ENCODE results near the gene RBPMS2.

The RBPMS2 gene

DNA sequence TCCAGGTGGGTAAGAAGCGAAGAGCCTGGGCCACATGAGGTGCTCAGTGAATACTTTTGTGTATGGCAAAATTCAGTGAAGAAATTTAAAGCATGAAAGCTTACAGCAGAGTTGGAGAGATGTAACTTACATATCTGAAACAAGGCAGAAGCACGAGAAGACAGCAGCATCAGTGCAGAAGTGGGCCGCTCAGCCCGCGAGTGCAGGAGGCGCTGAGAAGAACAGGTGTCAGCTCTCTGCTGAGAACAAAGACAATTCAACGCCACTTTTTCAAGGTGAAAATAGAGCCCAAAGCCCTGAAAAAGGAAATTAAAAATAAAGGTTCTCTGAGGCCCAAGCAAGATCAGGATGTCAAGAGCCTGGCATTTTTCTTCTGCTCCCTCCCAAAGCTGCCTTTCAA, 58.3 kb downstream of the RBPMS2 start:
- DNase-seq (ENCODE audit: low spot score) = no peak
- no peak for TF ChIP-seq CTCF (IDR thresholded peaks at IDR 0.05; ENCODE audit: extremely low read depth, insufficient read depth, missing control alignments)
- in situ Hi-C loops (cut with MboI; ENCODE audit: low pct_unique_long_range_greater_than_20kb, low sequenced_read_pairs, unreplicated experiment) = no loop called here

DNA sequence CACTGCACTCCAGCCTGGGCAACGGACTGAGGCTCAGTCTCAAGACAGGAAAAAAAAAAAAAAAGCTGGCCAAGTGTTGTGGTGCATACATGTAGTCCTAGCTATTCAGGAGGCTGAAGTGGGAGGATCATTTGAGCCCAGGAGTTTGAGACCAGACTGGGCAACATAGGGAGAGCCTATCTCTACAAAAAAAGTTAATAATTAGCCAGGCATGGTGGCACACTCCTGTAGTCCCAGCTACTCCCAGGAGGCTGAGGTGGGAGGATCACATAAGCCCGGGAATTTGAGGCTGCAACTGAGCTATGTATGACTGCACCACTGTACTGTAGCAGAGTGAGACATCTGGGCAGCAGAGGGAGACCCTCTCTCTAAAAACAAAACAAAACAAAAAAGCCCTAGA, 58.9 kb downstream of the RBPMS2 start:
- in situ Hi-C loops (cut with MboI; ENCODE audit: low pct_unique_long_range_greater_than_20kb, low sequenced_read_pairs, unreplicated experiment) = no loop called here
- TF ChIP-seq CTCF (IDR thresholded peaks at IDR 0.05; ENCODE audit: extremely low read depth, insufficient read depth, missing control alignments) = no peak
- no peak for DNase-seq (ENCODE audit: low spot score)

DNA sequence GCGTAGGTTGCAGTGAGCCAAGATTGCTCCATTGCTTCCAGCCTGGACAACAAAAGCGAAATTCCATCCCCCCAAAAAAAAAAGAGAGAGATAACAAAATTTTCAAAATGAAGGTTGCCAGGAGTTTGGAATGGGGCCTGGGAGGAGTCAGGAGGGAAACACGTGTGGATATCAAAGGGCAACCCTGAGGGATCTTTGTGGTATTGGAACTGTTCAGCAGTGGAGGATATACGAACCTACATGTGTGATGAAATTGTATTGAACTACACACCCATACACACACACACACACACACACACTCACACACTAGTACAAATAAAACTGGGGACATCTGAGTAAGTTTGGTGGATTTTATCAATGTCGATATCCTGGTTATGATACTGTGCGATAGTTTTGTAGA, 61.8 kb downstream of the RBPMS2 start:
- no peak for TF ChIP-seq CTCF (IDR thresholded peaks at IDR 0.05; ENCODE audit: extremely low read depth, insufficient read depth, missing control alignments)
- no peak for DNase-seq (ENCODE audit: low spot score)
- in situ Hi-C loops (cut with MboI; ENCODE audit: low pct_unique_long_range_greater_than_20kb, low sequenced_read_pairs, unreplicated experiment) = no loop called here

DNA sequence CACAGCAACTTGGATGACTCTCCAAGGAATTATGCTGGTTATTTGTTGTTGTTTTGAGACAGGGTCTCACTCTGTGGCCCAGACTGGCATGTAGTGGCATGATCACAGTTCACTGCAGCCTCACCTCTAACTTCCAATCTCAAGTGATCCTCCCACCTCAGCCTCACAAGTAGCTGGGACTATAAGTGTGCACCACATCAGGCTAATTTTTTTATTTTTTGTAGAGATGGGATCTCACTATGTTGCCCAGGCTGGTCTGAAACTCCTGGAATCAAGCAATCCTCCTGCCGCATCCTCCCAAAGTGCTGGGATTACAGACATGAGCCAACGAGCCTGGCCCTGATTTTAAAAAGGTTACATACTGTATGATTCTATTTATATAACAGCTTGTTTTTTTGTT, 63.0 kb downstream of the RBPMS2 start:
- TF ChIP-seq CTCF (IDR thresholded peaks at IDR 0.05; ENCODE audit: extremely low read depth, insufficient read depth, missing control alignments) = no peak
- DNase-seq (ENCODE audit: low spot score) = no peak
- in situ Hi-C loops (cut with MboI; ENCODE audit: low pct_unique_long_range_greater_than_20kb, low sequenced_read_pairs, unreplicated experiment) = no loop called here

DNA sequence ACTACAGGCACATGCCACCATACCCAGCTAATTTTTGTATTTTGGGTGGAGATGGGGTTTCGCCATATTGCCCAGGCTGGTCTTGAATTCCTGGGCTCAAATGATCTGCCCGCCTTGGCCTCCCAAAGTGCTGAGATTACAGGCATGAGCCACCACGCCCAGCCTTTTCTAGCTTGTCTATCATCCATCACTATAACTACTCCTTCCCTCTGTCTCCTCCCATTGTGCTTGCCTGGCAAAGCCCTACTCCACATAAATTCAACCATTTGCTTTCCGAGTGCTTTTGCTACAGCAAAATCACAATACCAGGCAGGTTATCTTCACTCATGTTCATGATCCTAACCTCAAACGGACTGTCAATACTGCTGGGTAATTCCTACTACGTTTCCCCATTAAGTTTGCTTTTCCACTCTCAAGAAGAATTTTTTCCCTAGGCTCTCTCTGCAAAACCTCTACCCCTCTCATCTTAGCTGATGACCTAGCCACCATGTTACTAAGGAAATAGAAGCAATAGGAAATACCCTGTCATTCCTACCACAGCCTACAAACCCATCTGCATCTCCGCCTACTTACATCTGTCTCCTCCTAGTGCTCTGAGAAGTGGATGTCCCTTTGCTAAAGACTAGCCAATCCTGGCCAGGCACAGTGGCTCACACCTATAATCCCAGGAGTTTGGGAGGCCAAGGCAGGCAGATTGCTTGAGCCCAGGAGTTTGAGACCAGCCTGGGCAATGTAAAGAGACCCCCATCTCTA, 64.5 kb downstream of the RBPMS2 start:
- DNase-seq (ENCODE audit: low spot score) = no peak
- TF ChIP-seq CTCF (IDR thresholded peaks at IDR 0.05; ENCODE audit: extremely low read depth, insufficient read depth, missing control alignments) = no peak
- in situ Hi-C loops (cut with MboI; ENCODE audit: low pct_unique_long_range_greater_than_20kb, low sequenced_read_pairs, unreplicated experiment) = no loop called here

DNA sequence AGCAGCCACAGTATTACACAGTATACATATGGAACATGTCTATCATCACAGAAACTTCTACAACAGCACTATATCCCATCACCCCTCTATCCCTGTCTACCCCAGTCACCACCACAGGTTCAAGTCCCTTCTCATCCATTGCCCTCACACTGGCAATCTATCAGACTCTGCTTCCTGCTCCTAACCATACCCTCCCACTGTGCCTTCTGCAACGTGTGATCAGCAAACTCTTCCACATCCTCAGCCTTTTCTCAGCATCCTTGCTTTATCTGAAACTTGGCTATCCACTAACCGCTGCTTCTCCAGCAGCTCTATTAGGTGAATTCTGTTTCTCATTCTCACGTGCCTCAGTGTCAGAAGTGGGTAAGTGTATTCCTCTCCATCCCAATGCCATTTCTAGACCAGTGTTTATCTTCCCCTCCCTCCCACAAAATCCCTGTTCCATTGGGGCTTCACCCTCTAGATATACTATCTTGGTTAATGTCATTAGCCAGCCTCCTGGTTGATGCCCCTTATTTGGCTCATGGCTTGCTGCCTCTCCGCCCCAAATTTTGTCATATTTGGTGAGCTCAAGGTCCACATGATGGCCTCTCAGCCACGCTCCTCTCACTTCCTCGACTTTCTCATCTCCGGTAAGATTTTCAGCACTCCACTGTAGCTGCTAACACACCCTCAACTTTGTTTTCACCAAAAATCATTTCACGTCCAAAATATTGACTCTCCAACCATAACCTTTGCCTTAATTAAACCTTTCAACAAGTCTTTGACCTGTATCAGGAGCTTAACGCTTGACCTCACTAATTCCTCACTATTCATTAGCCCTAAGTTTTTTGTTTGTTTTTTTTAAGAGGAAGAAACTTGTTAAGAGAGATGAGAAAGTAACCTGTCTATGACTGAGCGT, 69.1 kb downstream of the RBPMS2 start:
- TF ChIP-seq CTCF (IDR thresholded peaks at IDR 0.05; ENCODE audit: extremely low read depth, insufficient read depth, missing control alignments) = no peak
- in situ Hi-C loops (cut with MboI; ENCODE audit: low pct_unique_long_range_greater_than_20kb, low sequenced_read_pairs, unreplicated experiment) = no loop called here
- no peak for DNase-seq (ENCODE audit: low spot score)
